GM23338 (cell line): ENCODE data around the gene POP4. TPM values are rescaled to one million over a fixed set of nuclear protein-coding genes. Genes with fewer than 3 reads are reported as not detected.

Experiments
- ATAC-seq: fragments of 200-7000 bp; cut with Tn5 transposase; 3 replicates; pipeline ENCODE4 v1.9.1; 2020
- DNase-seq: peaks from one replicate; pipeline ENCODE4 v3.0.0-alpha.2; 2015; ENCODE audit warnings: low spot score
- H2AFZ ChIP-seq: fragments of 200-600 bp; sonication (generic); 2 replicates; pipeline ENCODE4 v1.8.0; 2016; ENCODE audit warnings: antibody characterized with exemption, mild to moderate bottlenecking, moderate library complexity
- H3F3A ChIP-seq: fragments of 200-600 bp; sonication (generic); replicated peaks from 2 replicates; pipeline ENCODE4 v1.8.0; 2017; ENCODE audit warnings: antibody characterized with exemption, mixed run types, low read depth
- H3K27ac ChIP-seq: fragments of 200-600 bp; sonication (generic); 2 replicates; pipeline ENCODE4 v1.6.1; 2016; ENCODE audit warnings: low read depth
- H3K27me3 ChIP-seq: fragments of 200-600 bp; sonication (generic); 2 replicates; pipeline ENCODE4 v1.8.0; 2016; ENCODE audit warnings: mild to moderate bottlenecking, mixed run types, moderate library complexity; ENCODE audit not compliant: insufficient read depth
- H3K36me3 ChIP-seq: fragments of 200-600 bp; sonication (generic); 2 replicates; pipeline ENCODE4 v1.8.0; 2016; ENCODE audit warnings: mild to moderate bottlenecking; ENCODE audit not compliant: insufficient read depth
- H3K4me1 ChIP-seq: fragments of 200-600 bp; sonication (generic); 2 replicates; pipeline ENCODE4 v1.8.0; 2016; ENCODE audit warnings: mild to moderate bottlenecking, moderate library complexity; ENCODE audit not compliant: insufficient read depth
- H3K4me2 ChIP-seq: fragments of 200-600 bp; sonication (generic); 2 replicates; pipeline ENCODE4 v1.7.1; 2017; ENCODE audit warnings: mixed run types
- H3K4me3 ChIP-seq: fragments of 200-600 bp; sonication (generic); 2 replicates; pipeline ENCODE4 v1.6.1; 2016; ENCODE audit warnings: mixed run types
- H3K79me2 ChIP-seq: fragments of 200-600 bp; sonication (generic); replicated peaks from 2 replicates; pipeline ENCODE4 v1.8.0; 2017; ENCODE audit warnings: mild to moderate bottlenecking; ENCODE audit not compliant: insufficient read depth
- H3K9me2 ChIP-seq: fragments of 200-600 bp; sonication (generic); 2 replicates; pipeline ENCODE4 v1.8.0; 2017; ENCODE audit not compliant: insufficient read depth
- H4K20me1 ChIP-seq: fragments of 200-600 bp; sonication (generic); replicated peaks from 2 replicates; pipeline ENCODE4 v1.8.0; 2017; ENCODE audit warnings: mild to moderate bottlenecking; ENCODE audit not compliant: insufficient read depth
- H3K27ac Mint-ChIP-seq: 2 replicates; pipeline ENCODE4 v1.8.0; 2020; ENCODE audit warnings: inconsistent platforms, mild to moderate bottlenecking, moderate library complexity, mixed read lengths
- H3K27me3 Mint-ChIP-seq: 3 replicates; pipeline ENCODE4 v1.8.0; 2022; ENCODE audit warnings: low read depth, mild to moderate bottlenecking, moderate library complexity, mixed read lengths, inconsistent platforms; ENCODE audit not compliant: insufficient read depth, poor library complexity
- H3K36me3 Mint-ChIP-seq: 3 replicates; pipeline ENCODE4 v1.8.0; 2021; ENCODE audit warnings: low read depth, mild to moderate bottlenecking, inconsistent platforms, moderate library complexity, mixed read lengths
- H3K4me1 Mint-ChIP-seq: 3 replicates; pipeline ENCODE4 v1.8.0; 2020; ENCODE audit warnings: mild to moderate bottlenecking, inconsistent platforms, mixed read lengths
- H3K4me3 Mint-ChIP-seq: 3 replicates; pipeline ENCODE4 v1.8.0; 2021; ENCODE audit warnings: moderate library complexity, mild to moderate bottlenecking, inconsistent platforms, mixed read lengths
- H3K9me3 Mint-ChIP-seq: 3 replicates; pipeline ENCODE4 v1.8.0; 2020; ENCODE audit warnings: moderate library complexity, mild to moderate bottlenecking, inconsistent platforms, mixed read lengths
- CREB1 ChIP-seq: fragments of 250-450 bp; sonication (Bioruptor Pico); IDR thresholded peaks from 2 replicates; pipeline ENCODE4 v1.5.0; 2020; ENCODE audit warnings: low read depth, mild to moderate bottlenecking, moderate library complexity
- EZH2 ChIP-seq: fragments of 200-600 bp; sonication (generic); IDR thresholded peaks from one replicate; pipeline ENCODE4 v1.8.0; 2017; ENCODE audit warnings: antibody characterized with exemption, mild to moderate bottlenecking, low read depth; ENCODE audit not compliant: unreplicated experiment
- EZH2phosphoT487 ChIP-seq: fragments of 200-600 bp; sonication (generic); IDR thresholded peaks from one replicate; pipeline ENCODE4 v1.8.1; 2018; ENCODE audit warnings: antibody characterized with exemption; ENCODE audit not compliant: unreplicated experiment
- JUNB ChIP-seq: IDR thresholded peaks from one replicate; pipeline ENCODE4 v1.6.1; 2016; ENCODE audit warnings: antibody characterized with exemption; ENCODE audit not compliant: unreplicated experiment
- NANOG ChIP-seq: IDR thresholded peaks from 2 replicates; pipeline ENCODE4 v1.6.1; 2016; ENCODE audit warnings: antibody characterized with exemption, borderline replicate concordance
- POLR2AphosphoS5 ChIP-seq: IDR thresholded peaks from 2 replicates; pipeline ENCODE4 v1.6.1; 2016; ENCODE audit warnings: antibody characterized with exemption, low read depth
- REST ChIP-seq: IDR thresholded peaks from one replicate; pipeline ENCODE4 v1.6.1; 2018; ENCODE audit warnings: antibody characterized with exemption; ENCODE audit not compliant: unreplicated experiment
- STAT1 ChIP-seq: IDR thresholded peaks from one replicate; pipeline ENCODE4 v1.6.1; 2016; ENCODE audit warnings: antibody characterized with exemption; ENCODE audit not compliant: unreplicated experiment
- ZNF114 ChIP-seq: fragments of 250-450 bp; sonication (Bioruptor Pico); IDR thresholded peaks from 2 replicates; pipeline ENCODE4 v1.5.0; 2020; ENCODE audit warnings: mild to moderate bottlenecking, moderate library complexity
- ZNF331 ChIP-seq: fragments of 250-450 bp; sonication (Bioruptor Pico); IDR thresholded peaks from 2 replicates; pipeline ENCODE4 v1.5.0; 2020; ENCODE audit warnings: low read depth, mild to moderate bottlenecking, moderate library complexity
- polyA plus RNA-seq: library from polyadenylated mRNA; unstranded; fragments of >200 nt; fragmentation: Nextera tagmentation; extraction: Ambion mirVana; gene quantifications from 2 replicates; pipeline ENCODE4 v1.2.1, GENCODE V29; 2016
- total RNA-seq: library from RNA; depleted of rRNA; stranded (reverse); fragments of >200 nt; shearing (Covaris generic); gene quantifications from 2 replicates; pipeline ENCODE4 v1.2.3, GENCODE V29; 2014
- TF ChIP-seq, protein P1 (sequence below): IDR thresholded peaks from 2 replicates; pipeline ENCODE4 v1.6.1; 2016; ENCODE audit warnings: antibody characterized with exemption
- TF ChIP-seq, protein P2 (sequence below), 2 experiments: fragments of 200-600 bp in 1 of 2; sonication (generic) in 1 of 2; conservative IDR thresholded peaks; 2 replicates each; pipeline versions ENCODE4 v1.5.1 to v1.6.1; 2016 to 2017; ENCODE audit warnings: antibody characterized with exemption in 2 of 2, low read depth in 2 of 2, mild to moderate bottlenecking in 2 of 2, moderate library complexity in 1 of 2
- TF ChIP-seq, protein P3 (sequence below): fragments of 250-450 bp; sonication (Bioruptor Pico); IDR thresholded peaks from 2 replicates; pipeline ENCODE4 v1.5.0; 2020; ENCODE audit warnings: mild to moderate bottlenecking, moderate library complexity

The POP4 gene
- total and polyA plus RNA-seq, 2 experiments from 2014 or later = 37.2 to 58.3 TPM

DNA sequence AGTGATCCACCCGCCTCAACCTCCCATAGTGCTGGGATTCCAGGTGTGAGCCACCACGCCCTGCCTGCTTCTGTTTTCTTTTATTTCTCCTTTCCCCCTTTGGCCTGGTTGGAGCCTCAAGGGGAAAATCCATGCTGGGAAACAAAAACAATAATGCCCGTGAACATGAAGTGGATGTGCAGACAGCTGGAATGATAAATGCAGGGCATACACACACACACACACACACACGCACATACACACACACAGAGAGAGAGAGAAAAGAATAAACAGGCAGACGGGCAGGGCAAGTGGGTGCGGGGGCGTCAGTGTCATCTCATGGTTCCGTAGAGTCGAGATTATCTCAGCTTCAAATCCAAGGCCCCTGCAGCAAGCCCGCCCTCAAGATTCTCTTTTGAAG lies 54.8 kb downstream of the POP4 start:
- TF ChIP-seq, protein P1, sequence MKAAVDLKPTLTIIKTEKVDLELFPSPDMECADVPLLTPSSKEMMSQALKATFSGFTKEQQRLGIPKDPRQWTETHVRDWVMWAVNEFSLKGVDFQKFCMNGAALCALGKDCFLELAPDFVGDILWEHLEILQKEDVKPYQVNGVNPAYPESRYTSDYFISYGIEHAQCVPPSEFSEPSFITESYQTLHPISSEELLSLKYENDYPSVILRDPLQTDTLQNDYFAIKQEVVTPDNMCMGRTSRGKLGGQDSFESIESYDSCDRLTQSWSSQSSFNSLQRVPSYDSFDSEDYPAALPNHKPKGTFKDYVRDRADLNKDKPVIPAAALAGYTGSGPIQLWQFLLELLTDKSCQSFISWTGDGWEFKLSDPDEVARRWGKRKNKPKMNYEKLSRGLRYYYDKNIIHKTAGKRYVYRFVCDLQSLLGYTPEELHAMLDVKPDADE = no peak
- TF ChIP-seq REST (no peak), POLR2AphosphoS5 (no peak), ZNF331 (CRISPR knock-in tag) (no peak), JUNB (no peak), EZH2 (no peak), ZNF114 (CRISPR knock-in tag) (no peak), EZH2phosphoT487 (no peak), CREB1 (no peak), STAT1 (no peak), NANOG (no peak)
- TF ChIP-seq, protein P2, sequence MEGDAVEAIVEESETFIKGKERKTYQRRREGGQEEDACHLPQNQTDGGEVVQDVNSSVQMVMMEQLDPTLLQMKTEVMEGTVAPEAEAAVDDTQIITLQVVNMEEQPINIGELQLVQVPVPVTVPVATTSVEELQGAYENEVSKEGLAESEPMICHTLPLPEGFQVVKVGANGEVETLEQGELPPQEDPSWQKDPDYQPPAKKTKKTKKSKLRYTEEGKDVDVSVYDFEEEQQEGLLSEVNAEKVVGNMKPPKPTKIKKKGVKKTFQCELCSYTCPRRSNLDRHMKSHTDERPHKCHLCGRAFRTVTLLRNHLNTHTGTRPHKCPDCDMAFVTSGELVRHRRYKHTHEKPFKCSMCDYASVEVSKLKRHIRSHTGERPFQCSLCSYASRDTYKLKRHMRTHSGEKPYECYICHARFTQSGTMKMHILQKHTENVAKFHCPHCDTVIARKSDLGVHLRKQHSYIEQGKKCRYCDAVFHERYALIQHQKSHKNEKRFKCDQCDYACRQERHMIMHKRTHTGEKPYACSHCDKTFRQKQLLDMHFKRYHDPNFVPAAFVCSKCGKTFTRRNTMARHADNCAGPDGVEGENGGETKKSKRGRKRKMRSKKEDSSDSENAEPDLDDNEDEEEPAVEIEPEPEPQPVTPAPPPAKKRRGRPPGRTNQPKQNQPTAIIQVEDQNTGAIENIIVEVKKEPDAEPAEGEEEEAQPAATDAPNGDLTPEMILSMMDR (conservative IDR thresholded peaks at IDR 0.05; ENCODE audit: low read depth in 2 of 2) = no peak
- TF ChIP-seq, protein P3, sequence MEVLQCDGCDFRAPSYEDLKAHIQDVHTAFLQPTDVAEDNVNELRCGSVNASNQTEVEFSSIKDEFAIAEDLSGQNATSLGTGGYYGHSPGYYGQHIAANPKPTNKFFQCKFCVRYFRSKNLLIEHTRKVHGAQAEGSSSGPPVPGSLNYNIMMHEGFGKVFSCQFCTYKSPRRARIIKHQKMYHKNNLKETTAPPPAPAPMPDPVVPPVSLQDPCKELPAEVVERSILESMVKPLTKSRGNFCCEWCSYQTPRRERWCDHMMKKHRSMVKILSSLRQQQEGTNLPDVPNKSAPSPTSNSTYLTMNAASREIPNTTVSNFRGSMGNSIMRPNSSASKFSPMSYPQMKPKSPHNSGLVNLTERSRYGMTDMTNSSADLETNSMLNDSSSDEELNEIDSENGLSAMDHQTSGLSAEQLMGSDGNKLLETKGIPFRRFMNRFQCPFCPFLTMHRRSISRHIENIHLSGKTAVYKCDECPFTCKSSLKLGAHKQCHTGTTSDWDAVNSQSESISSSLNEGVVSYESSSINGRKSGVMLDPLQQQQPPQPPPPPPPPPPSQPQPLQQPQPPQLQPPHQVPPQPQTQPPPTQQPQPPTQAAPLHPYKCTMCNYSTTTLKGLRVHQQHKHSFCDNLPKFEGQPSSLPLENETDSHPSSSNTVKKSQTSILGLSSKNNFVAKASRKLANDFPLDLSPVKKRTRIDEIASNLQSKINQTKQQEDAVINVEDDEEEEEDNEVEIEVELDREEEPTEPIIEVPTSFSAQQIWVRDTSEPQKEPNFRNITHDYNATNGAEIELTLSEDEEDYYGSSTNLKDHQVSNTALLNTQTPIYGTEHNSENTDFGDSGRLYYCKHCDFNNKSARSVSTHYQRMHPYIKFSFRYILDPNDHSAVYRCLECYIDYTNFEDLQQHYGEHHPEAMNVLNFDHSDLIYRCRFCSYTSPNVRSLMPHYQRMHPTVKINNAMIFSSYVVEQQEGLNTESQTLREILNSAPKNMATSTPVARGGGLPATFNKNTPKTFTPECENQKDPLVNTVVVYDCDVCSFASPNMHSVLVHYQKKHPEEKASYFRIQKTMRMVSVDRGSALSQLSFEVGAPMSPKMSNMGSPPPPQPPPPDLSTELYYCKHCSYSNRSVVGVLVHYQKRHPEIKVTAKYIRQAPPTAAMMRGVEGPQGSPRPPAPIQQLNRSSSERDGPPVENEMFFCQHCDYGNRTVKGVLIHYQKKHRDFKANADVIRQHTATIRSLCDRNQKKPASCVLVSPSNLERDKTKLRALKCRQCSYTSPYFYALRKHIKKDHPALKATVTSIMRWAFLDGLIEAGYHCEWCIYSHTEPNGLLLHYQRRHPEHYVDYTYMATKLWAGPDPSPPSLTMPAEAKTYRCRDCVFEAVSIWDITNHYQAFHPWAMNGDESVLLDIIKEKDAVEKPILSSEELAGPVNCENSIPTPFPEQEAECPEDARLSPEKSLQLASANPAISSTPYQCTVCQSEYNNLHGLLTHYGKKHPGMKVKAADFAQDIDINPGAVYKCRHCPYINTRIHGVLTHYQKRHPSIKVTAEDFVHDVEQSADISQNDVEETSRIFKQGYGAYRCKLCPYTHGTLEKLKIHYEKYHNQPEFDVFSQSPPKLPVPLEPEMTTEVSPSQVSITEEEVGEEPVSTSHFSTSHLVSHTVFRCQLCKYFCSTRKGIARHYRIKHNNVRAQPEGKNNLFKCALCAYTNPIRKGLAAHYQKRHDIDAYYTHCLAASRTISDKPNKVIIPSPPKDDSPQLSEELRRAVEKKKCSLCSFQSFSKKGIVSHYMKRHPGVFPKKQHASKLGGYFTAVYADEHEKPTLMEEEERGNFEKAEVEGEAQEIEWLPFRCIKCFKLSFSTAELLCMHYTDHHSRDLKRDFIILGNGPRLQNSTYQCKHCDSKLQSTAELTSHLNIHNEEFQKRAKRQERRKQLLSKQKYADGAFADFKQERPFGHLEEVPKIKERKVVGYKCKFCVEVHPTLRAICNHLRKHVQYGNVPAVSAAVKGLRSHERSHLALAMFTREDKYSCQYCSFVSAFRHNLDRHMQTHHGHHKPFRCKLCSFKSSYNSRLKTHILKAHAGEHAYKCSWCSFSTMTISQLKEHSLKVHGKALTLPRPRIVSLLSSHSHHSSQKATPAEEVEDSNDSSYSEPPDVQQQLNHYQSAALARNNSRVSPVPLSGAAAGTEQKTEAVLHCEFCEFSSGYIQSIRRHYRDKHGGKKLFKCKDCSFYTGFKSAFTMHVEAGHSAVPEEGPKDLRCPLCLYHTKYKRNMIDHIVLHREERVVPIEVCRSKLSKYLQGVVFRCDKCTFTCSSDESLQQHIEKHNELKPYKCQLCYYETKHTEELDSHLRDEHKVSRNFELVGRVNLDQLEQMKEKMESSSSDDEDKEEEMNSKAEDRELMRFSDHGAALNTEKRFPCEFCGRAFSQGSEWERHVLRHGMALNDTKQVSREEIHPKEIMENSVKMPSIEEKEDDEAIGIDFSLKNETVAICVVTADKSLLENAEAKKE (CRISPR knock-in tag) = no peak
- Histone ChIP-seq H3K4me3 (no peak overlapping the region), H3K36me3 (no peaks in the 10 kb centered on the region), H3K27ac (no peak overlapping the region), H4K20me1 (no peaks in the 10 kb centered on the region), H3K27me3 (no peaks in the 10 kb centered on the region), H3F3A (0 out of 2 replicates have a peak, but pooled peaks cover 2% of the 10 kb centered on the region), H3K79me2 (no peaks in the 10 kb centered on the region), H3K4me1 (no peaks in the 10 kb centered on the region), H3K9me2 (no peaks in the 10 kb centered on the region), H2AFZ (no peak overlapping the region), H3K4me2 (no peak overlapping the region)
- no peak overlapping the region for H3K27ac Mint-ChIP-seq
- peaks cover 6% of the 10 kb centered on the region for H3K27me3 Mint-ChIP-seq
- H3K4me1 Mint-ChIP-seq = peaks cover 7% of the 10 kb centered on the region
- no peak for DNase-seq
- no peak overlapping the region for H3K4me3 Mint-ChIP-seq
- H3K36me3 Mint-ChIP-seq = no peaks in the 10 kb centered on the region
- ATAC-seq = no peak
- H3K9me3 Mint-ChIP-seq = no peaks in the 10 kb centered on the region
